HepG2 (cell line): ENCODE measurements around the gene RASL10B. TPM values are rescaled to one million over a fixed set of nuclear protein-coding genes. Genes with fewer than 3 reads are reported as not detected.

Experiments used
- ATAC-seq: fragments of 200-7000 bp; cut with Tn5 transposase; 3 replicates; pipeline ENCODE4 v1.9.1; 2020; ENCODE audit warnings: mild to moderate bottlenecking, moderate library complexity
- BruUV-seq: library from RNA; stranded (reverse); fragments of 400-500 nt; replicated peaks from 2 replicates; lab custom pipeline; 2021; lab: Mats Ljungman, UMichigan
- CTCF ChIA-PET: fragments of 300-600 bp; formaldehyde crosslinking; extraction: SDS; loops from one replicate; lab custom pipeline; 2021; ENCODE audit warnings: low total read pairs, inconsistent platforms, low intra/inter-chr PET ratio; lab: Yijun Ruan, JAX
- POLR2A ChIA-PET: fragments of 350-600 bp; sonication (Branson Sonifier 250); formaldehyde crosslinking; loops from one replicate; lab custom pipeline; 2020; ENCODE audit warnings: antibody characterized with exemption, inconsistent platforms; lab: Yijun Ruan, JAX
- DNase-seq: peaks from one replicate; pipeline ENCODE4 v3.0.0-alpha.2; 2015; ENCODE audit warnings: low spot score
- FAIRE-seq: peaks from 3 replicates; lab custom pipeline; 2011; peaks lifted over from hg19 to GRCh38; lab: Jason Lieb, UNC
- H2AFZ ChIP-seq: one replicate; pipeline ENCODE4 v1.6.1; 2011; ENCODE audit warnings: low read length, inconsistent platforms
- H3K27ac ChIP-seq: fragments of 300-600 bp; 3 replicates; pipeline ENCODE4 v1.8.0; 2011; ENCODE audit warnings: mixed run types, mild to moderate bottlenecking, mixed read lengths, low read length, inconsistent platforms; ENCODE audit not compliant: insufficient read depth; ENCODE audit errors: extremely low read length
- H3K27me3 ChIP-seq, 2 experiments: fragments of 200-600 bp in 1 of 2; 2 replicates in 1 of 2; 3 replicates in 1 of 2; pipeline versions ENCODE4 v1.6.0 to v1.8.0; 2011; ENCODE audit warnings: low read length in 2 of 2, mild to moderate bottlenecking in 2 of 2, moderate library complexity in 2 of 2, inconsistent platforms in 1 of 2; ENCODE audit not compliant: insufficient read depth in 2 of 2, control insufficient read depth in 1 of 2
- H3K36me3 ChIP-seq, 2 experiments: fragments of 200-600 bp in 1 of 2; replicated peaks in 1 of 2; 2 replicates in 1 of 2; 3 replicates in 1 of 2; pipeline versions ENCODE4 v1.5.1 to v1.8.0; 2011; ENCODE audit warnings: low read length in 2 of 2, inconsistent platforms in 1 of 2; ENCODE audit not compliant: insufficient read depth in 2 of 2, control insufficient read depth in 1 of 2
- H3K4me1 ChIP-seq: 2 replicates; pipeline ENCODE4 v1.5.1; 2012; ENCODE audit warnings: low read length, inconsistent platforms; ENCODE audit not compliant: insufficient read depth
- H3K4me2 ChIP-seq: 2 replicates; pipeline ENCODE4 v1.6.0; 2011; ENCODE audit warnings: low read depth, low read length, inconsistent platforms
- H3K4me3 ChIP-seq, 3 experiments: fragments of 200-600 bp in 1 of 3; sonication (generic), shearing (Covaris generic) in 1 of 3; replicated peaks in 1 of 3; 2 replicates each; pipeline ENCODE4 v1.5.1; 2011 to 2016; ENCODE audit warnings: low read length in 3 of 3, inconsistent platforms in 2 of 3, low read depth in 2 of 3, mild to moderate bottlenecking in 2 of 3, control low read depth in 1 of 3, mixed read lengths in 1 of 3; ENCODE audit not compliant: insufficient read depth in 1 of 3
- H3K79me2 ChIP-seq: one replicate; pipeline ENCODE4 v1.6.1; 2011; ENCODE audit warnings: low read length, inconsistent platforms; ENCODE audit not compliant: insufficient read depth
- H3K9ac ChIP-seq: 2 replicates; pipeline ENCODE4 v1.6.0; 2011; ENCODE audit warnings: mild to moderate bottlenecking, low read depth, low read length, inconsistent platforms; ENCODE audit not compliant: insufficient read depth
- H3K9me3 ChIP-seq: 2 replicates; pipeline ENCODE4 v1.5.1; 2012; ENCODE audit warnings: mild to moderate bottlenecking, low read length
- H4K20me1 ChIP-seq: 2 replicates; pipeline ENCODE4 v1.6.0; 2011; ENCODE audit warnings: inconsistent platforms, mild to moderate bottlenecking, low read length, moderate library complexity; ENCODE audit not compliant: insufficient read depth
- ELF3 ChIP-seq: IDR thresholded peaks from 2 replicates; pipeline ENCODE4 v1.6.1; 2016; ENCODE audit warnings: missing genetic modification reagents, missing compliant biosample characterization
- ERF ChIP-seq: IDR thresholded peaks from 2 replicates; pipeline ENCODE4 v1.6.1; 2018; ENCODE audit warnings: missing biosample characterization, missing genetic modification reagents
- ISX ChIP-seq: sonication (generic); formaldehyde crosslinking; conservative IDR thresholded peaks from 2 replicates; pipeline ENCODE4 v1.5.0; 2020; ENCODE audit warnings: missing genetic modification reagents
- MEIS1 ChIP-seq: sonication (generic); formaldehyde crosslinking; IDR thresholded peaks from 2 replicates; pipeline ENCODE4 v1.9.0; 2021; ENCODE audit warnings: mild to moderate bottlenecking, missing genetic modification reagents, moderate library complexity, borderline replicate concordance
- REL ChIP-seq: sonication (generic); formaldehyde crosslinking; conservative IDR thresholded peaks from 2 replicates; pipeline ENCODE4 v1.8.0; 2022; ENCODE audit warnings: mild to moderate bottlenecking, missing genetic modification reagents, moderate library complexity
- TARDBP ChIP-seq: sonication (generic); formaldehyde crosslinking; IDR thresholded peaks from 2 replicates; pipeline ENCODE4 v1.8.0; 2022; ENCODE audit warnings: mild to moderate bottlenecking, missing genetic modification reagents
- ZFX ChIP-seq: sonication (generic); formaldehyde crosslinking; IDR thresholded peaks from 2 replicates; pipeline ENCODE4 v1.4.0; 2020; ENCODE audit warnings: mild to moderate bottlenecking, low read depth, missing genetic modification reagents, moderate library complexity
- ZNF205 ChIP-seq: IDR thresholded peaks from 2 replicates; pipeline ENCODE4 v1.6.1; 2018; ENCODE audit warnings: missing biosample characterization, missing genetic modification reagents
- WGBS: methylation state at CpG from one replicate; pipeline ENCODE4 v1.1.6; 2017; ENCODE audit warnings: low lambda C conversion rate; 5-methylcytosine and 5-hydroxymethylcytosine counted together
- in situ Hi-C: cut with HindIII; loops from 2 replicates; pipeline ENCODE4 v1.10.0; 2017; ENCODE audit warnings: low pct_unique_long_range_greater_than_20kb; ENCODE audit not compliant: extremely low pct_ligation_motif_present
- intact Hi-C: fragments of 100-400 bp; cut with micrococcal nuclease; formaldehyde crosslinking; loops from one replicate; pipeline ENCODE4 v1.10.0; 2022; ENCODE audit not compliant: unreplicated experiment
- polyA plus RNA-seq, 8 experiments: library from polyadenylated mRNA; depleted of rRNA in 3 of 8; stranded (reverse) in 7 of 8; unstranded in 1 of 8; fragments of >200 nt; fragmentation: Illumina TruSeq in 4 of 8; extraction: Trizol in 4 of 8; gene quantifications; 2 replicates each; pipeline versions ENCODE4 v1.2.1 to v1.2.3, GENCODE V29; 2011 to 2016; ENCODE audit warnings: low read depth in 4 of 8, missing spikeins in 1 of 8, mixed read lengths in 1 of 8; ENCODE audit not compliant: insufficient read depth in 1 of 8
- total RNA-seq, 5 experiments: library from RNA; depleted of rRNA; stranded (reverse); fragments of >200 nt; fragmentation: Illumina TruSeq; extraction: Trizol; gene quantifications; 2 replicates each; pipeline ENCODE4 v1.2.3, GENCODE V29; 2016; ENCODE audit warnings: low read depth in 1 of 5
- TF ChIP-seq, protein P1 (sequence below): sonication (generic); formaldehyde crosslinking; IDR thresholded peaks from 2 replicates; pipeline ENCODE4 v1.4.0; 2020; ENCODE audit warnings: missing genetic modification reagents
- TF ChIP-seq, protein P2 (sequence below): sonication (generic); formaldehyde crosslinking; IDR thresholded peaks from 2 replicates; pipeline ENCODE4 v1.4.0; 2020; ENCODE audit warnings: mild to moderate bottlenecking, missing genetic modification reagents, borderline replicate concordance
- TF ChIP-seq, protein P3 (sequence below): sonication (generic); formaldehyde crosslinking; IDR thresholded peaks from 2 replicates; pipeline ENCODE4 v1.4.0; 2020; ENCODE audit warnings: missing genetic modification reagents
- TF ChIP-seq, protein P4 (sequence below), 2 experiments: sonication (generic) in 1 of 2; formaldehyde crosslinking in 1 of 2; IDR thresholded peaks; 2 replicates each; pipeline versions ENCODE4 v1.5.1 to v1.6.1; 2011 to 2020; ENCODE audit warnings: borderline replicate concordance in 1 of 2, low read depth in 1 of 2, low read length in 1 of 2, mild to moderate bottlenecking in 1 of 2, missing genetic modification reagents in 1 of 2, moderate library complexity in 1 of 2
- TF ChIP-seq, protein P5 (sequence below): sonication (generic); formaldehyde crosslinking; conservative IDR thresholded peaks from 2 replicates; pipeline ENCODE4 v1.5.0; 2020; ENCODE audit warnings: missing genetic modification reagents

The RASL10B gene
- total and polyA plus RNA-seq, 2 of the 13 experiments (the other 11 are each of a cell fraction or from before 2014, with no cell fraction given): 8.8 to 11.0 TPM

DNA sequence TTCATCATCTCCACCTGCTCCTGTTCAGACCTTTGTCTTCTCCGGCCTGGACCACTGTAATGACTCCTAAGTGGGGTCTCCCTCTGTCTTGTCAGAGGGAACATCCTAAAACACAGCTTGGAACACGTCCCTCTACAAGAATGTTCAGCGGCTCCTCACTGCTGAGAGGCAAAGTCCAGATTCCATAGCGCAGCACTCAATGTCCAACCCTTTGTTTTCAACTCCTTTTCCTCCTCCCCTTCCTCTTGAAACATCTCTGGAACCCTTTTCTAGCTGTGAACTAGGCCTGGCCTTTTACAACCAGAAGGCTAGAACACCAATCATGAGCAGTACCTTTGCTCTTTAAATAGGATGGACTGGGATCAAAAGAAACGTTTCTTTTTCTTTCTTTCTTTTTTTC is 30.2 kb downstream of the RASL10B start:
- intact Hi-C loops (no loop called here), in situ Hi-C loops (loop anchor here (5.0 kb wide), 1 partner anchor 46 kb away; the partner anchor contains the start of gene TAF15)
- Histone ChIP-seq H3K4me2 (peak overlapping the region; percentile 38), H3K4me3 (peak overlapping the region in 1 of 3 experiments; percentile 3; a peak in 1 of 6 replicates), H3K27ac (no peak overlapping the region), H3K36me3 (no peaks in the 10 kb centered on the region), H3K79me2 (no peaks in the 10 kb centered on the region), H3K9me3 (no peaks in the 10 kb centered on the region), H4K20me1 (no peaks in the 10 kb centered on the region), H3K9ac (no peak overlapping the region), H3K4me1 (peaks cover 28% of the 10 kb centered on the region), H2AFZ (no peak overlapping the region), H3K27me3 (peaks cover 0 to 19% of the 10 kb centered on the region in 2 experiments; a peak in 3 of 5 replicates)
- FAIRE-seq (no peak), ATAC-seq (no peak), DNase-seq (peak; percentile 57)
- 13% methylated on average over 5 of the region's 5 CpGs for WGBS
- ChIA-PET POLR2A (interaction anchor here (0.5 to 4.5 kb wide), 2 partner anchors 48 to 211 kb away, joined by 3 to 60 read pairs; partner anchors contain the start of gene TAF15), CTCF (no interaction called here)
- no TSS peak for BruUV-seq
- TF ChIP-seq MEIS1 (CRISPR knock-in tag) (no peak), ISX (CRISPR knock-in tag) (no peak), REL (CRISPR knock-in tag) (no peak), TARDBP (CRISPR knock-in tag) (no peak), ERF (CRISPR knock-in tag) (no peak), ELF3 (CRISPR knock-in tag) (peak; percentile 24; the same call in 1 of the 2 replicates), ZFX (no peak), ZNF205 (CRISPR knock-in tag) (no peak)
- TF ChIP-seq, protein P1, sequence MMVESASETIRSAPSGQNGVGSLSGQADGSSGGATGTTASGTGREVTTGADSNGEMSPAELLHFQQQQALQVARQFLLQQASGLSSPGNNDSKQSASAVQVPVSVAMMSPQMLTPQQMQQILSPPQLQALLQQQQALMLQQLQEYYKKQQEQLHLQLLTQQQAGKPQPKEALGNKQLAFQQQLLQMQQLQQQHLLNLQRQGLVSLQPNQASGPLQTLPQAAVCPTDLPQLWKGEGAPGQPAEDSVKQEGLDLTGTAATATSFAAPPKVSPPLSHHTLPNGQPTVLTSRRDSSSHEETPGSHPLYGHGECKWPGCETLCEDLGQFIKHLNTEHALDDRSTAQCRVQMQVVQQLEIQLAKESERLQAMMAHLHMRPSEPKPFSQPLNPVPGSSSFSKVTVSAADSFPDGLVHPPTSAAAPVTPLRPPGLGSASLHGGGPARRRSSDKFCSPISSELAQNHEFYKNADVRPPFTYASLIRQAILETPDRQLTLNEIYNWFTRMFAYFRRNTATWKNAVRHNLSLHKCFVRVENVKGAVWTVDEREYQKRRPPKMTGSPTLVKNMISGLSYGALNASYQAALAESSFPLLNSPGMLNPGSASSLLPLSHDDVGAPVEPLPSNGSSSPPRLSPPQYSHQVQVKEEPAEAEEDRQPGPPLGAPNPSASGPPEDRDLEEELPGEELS (CRISPR knock-in tag): no peak
- TF ChIP-seq, protein P2, sequence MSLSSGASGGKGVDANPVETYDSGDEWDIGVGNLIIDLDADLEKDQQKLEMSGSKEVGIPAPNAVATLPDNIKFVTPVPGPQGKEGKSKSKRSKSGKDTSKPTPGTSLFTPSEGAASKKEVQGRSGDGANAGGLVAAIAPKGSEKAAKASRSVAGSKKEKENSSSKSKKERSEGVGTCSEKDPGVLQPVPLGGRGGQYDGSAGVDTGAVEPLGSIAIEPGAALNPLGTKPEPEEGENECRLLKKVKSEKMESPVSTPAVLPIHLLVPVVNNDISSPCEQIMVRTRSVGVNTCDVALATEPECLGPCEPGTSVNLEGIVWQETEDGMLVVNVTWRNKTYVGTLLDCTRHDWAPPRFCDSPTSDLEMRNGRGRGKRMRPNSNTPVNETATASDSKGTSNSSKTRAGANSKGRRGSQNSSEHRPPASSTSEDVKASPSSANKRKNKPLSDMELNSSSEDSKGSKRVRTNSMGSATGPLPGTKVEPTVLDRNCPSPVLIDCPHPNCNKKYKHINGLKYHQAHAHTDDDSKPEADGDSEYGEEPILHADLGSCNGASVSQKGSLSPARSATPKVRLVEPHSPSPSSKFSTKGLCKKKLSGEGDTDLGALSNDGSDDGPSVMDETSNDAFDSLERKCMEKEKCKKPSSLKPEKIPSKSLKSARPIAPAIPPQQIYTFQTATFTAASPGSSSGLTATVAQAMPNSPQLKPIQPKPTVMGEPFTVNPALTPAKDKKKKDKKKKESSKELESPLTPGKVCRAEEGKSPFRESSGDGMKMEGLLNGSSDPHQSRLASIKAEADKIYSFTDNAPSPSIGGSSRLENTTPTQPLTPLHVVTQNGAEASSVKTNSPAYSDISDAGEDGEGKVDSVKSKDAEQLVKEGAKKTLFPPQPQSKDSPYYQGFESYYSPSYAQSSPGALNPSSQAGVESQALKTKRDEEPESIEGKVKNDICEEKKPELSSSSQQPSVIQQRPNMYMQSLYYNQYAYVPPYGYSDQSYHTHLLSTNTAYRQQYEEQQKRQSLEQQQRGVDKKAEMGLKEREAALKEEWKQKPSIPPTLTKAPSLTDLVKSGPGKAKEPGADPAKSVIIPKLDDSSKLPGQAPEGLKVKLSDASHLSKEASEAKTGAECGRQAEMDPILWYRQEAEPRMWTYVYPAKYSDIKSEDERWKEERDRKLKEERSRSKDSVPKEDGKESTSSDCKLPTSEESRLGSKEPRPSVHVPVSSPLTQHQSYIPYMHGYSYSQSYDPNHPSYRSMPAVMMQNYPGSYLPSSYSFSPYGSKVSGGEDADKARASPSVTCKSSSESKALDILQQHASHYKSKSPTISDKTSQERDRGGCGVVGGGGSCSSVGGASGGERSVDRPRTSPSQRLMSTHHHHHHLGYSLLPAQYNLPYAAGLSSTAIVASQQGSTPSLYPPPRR: no peak
- TF ChIP-seq, protein P3, sequence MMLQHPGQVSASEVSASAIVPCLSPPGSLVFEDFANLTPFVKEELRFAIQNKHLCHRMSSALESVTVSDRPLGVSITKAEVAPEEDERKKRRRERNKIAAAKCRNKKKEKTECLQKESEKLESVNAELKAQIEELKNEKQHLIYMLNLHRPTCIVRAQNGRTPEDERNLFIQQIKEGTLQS (CRISPR knock-in tag): no peak
- TF ChIP-seq, protein P4, sequence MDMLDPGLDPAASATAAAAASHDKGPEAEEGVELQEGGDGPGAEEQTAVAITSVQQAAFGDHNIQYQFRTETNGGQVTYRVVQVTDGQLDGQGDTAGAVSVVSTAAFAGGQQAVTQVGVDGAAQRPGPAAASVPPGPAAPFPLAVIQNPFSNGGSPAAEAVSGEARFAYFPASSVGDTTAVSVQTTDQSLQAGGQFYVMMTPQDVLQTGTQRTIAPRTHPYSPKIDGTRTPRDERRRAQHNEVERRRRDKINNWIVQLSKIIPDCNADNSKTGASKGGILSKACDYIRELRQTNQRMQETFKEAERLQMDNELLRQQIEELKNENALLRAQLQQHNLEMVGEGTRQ (IDR thresholded peaks at IDR 0.05; ENCODE audit: low read depth, low read length): no peak
- TF ChIP-seq, protein P4 (CRISPR knock-in tag; IDR thresholded peaks at IDR 0.05; ENCODE audit: borderline replicate concordance): no peak
- TF ChIP-seq, protein P5, sequence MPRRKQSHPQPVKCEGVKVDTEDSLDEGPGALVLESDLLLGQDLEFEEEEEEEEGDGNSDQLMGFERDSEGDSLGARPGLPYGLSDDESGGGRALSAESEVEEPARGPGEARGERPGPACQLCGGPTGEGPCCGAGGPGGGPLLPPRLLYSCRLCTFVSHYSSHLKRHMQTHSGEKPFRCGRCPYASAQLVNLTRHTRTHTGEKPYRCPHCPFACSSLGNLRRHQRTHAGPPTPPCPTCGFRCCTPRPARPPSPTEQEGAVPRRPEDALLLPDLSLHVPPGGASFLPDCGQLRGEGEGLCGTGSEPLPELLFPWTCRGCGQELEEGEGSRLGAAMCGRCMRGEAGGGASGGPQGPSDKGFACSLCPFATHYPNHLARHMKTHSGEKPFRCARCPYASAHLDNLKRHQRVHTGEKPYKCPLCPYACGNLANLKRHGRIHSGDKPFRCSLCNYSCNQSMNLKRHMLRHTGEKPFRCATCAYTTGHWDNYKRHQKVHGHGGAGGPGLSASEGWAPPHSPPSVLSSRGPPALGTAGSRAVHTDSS (CRISPR knock-in tag): no peak
